ENCODE results near the gene EML1. TPM values are rescaled to one million over a fixed set of nuclear protein-coding genes. Genes with fewer than 3 reads are reported as not detected.

EML1 gene
- total RNA-seq, 4 donors from 2014 or later, result 11.0 to 57.5 (median 24.5) TPM

DNA sequence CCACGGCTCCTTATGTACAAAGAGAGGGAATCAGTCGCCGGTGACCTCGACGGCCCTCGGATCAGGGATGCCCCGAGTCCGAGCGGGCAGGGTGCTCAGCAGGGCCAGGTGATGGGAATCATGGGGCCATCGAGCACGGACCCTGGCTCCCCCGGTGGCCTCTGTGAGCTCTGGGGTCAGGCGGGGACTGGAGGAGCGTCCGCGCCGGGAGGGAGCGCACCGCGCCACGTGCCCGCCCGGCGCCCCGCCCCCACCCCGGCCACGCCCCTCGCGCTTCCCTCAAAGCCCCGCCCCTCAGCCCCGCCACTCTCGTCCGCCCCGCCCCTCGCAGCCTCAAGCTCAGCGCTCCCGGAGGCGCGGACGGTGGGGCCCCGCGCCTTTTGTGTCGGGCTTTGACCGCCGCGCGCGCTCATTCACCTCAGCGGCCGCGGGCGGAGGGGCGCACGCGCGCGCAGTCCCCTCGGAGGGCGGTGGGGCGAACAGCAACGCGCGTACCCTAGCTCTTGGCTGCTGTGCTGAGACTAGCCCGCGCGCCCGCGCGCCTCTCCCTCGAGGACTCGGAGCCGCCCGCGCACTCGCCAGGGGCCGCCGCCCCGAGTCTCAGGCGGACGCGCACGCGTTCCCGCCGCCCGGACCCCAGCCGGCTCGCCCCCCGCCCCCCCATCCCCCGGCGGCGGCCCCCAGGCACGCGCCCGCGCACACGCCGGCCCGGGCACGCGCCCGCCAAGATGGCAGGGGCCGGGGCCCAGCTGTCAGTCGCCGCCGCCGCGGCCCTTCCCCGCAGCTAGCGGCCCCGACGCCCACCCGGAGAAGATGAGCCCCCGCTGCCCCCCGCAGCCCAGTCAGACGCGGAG lies 178.1 kb downstream of the EML1 start:
- TF ChIP-seq, protein P1, sequence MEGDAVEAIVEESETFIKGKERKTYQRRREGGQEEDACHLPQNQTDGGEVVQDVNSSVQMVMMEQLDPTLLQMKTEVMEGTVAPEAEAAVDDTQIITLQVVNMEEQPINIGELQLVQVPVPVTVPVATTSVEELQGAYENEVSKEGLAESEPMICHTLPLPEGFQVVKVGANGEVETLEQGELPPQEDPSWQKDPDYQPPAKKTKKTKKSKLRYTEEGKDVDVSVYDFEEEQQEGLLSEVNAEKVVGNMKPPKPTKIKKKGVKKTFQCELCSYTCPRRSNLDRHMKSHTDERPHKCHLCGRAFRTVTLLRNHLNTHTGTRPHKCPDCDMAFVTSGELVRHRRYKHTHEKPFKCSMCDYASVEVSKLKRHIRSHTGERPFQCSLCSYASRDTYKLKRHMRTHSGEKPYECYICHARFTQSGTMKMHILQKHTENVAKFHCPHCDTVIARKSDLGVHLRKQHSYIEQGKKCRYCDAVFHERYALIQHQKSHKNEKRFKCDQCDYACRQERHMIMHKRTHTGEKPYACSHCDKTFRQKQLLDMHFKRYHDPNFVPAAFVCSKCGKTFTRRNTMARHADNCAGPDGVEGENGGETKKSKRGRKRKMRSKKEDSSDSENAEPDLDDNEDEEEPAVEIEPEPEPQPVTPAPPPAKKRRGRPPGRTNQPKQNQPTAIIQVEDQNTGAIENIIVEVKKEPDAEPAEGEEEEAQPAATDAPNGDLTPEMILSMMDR (IDR thresholded peaks at IDR 0.05; ENCODE audit: low read depth), result no peak

DNA sequence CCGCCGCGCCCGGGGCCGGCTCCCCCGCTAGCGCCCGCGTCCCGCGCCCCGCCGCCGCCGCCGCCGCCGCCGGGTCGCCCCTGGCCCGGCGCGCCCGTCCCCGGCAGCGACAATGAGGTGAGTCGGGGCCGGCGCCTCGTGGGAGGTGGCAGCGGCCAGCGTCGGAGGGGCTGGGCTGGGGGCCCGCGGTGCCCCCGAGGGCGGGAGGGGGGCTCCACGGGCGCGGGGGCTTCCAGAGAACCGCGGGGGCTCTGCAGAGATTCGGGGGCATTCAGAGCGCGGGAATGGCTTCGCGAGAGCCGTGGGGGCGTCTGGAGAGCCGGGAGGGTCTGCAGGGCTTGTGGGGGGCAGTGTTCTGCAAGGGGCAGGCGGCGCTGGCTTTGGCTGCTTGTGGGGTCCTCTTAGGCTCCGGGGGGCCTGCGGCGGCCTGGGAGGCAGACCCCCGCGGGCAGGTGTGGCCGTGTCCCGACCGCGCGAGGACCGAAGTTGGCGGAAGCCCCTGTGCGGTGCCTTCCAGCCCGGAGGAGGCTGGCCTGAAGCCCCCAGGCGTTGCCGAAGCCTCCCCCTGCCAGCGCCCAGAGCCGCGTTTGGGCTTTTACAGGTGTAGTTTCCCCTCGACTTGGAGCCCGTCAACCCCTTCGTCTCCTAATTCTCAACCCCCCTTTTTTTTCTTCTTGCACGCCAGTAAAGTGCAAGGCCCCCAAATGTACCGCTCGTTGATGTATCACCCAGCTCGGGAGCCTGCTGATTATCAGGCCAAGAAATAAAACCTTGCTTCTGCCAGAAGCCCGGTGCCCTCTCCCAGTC lies 178.9 kb downstream of the EML1 start:
- TF ChIP-seq, protein P1 (IDR thresholded peaks at IDR 0.05; ENCODE audit: low read depth), result no peak

DNA sequence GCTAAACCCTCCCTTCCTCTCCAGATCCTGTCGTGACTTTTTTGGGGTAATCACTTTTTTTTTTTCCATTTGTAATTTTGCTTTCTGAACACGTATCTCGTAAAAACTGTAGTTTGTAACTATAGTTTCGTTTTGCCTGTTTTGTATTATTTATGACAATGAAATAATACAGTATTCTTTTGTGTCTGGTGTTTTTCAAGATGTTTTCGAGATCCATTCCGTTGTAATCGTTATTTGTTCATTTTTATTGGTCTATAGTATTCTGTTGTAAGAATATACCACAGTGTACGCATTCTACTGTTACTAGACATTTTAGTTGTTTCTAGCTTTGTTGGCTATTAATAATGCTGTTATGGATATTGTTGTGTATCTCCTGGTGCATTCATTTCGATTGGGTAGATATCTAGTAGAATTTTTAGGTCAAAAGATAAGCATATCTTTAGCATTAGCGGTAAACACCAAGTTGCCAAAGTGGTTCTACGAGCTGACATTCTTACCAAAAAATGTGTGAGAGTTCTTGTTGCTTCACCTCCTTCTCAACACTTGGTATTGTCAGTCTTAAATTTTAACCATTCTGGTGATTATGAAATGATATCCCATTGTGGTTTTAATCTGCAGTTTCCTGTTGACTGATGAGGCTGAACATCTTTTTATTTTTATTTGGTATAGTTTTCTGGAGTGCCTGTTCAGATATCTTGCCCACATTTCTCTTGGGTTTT lies 179.7 kb downstream of the EML1 start:
- TF ChIP-seq, protein P1 (IDR thresholded peaks at IDR 0.05; ENCODE audit: low read depth), result no peak

DNA sequence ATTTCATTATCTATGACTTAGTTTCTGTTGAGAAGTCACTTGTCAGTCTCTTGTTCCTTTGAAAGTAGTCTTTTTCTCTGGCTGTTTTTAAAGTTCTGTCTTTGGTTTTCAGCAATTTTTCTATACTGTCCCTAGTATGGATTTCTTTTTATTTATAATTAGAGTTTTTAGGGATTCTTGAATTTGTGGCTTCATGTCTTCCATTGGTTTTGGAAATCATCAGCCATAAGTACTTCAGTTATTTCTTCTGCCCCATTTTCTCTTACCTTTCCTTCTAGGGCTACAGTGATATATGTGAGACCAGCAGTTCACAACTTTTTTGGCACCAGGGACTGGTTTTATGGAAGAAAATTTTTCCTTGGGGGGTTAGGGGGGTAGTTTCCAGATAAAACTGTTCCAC lies 182.0 kb downstream of the EML1 start:
- TF ChIP-seq, protein P1 (IDR thresholded peaks at IDR 0.05; ENCODE audit: low read depth), result no peak

DNA sequence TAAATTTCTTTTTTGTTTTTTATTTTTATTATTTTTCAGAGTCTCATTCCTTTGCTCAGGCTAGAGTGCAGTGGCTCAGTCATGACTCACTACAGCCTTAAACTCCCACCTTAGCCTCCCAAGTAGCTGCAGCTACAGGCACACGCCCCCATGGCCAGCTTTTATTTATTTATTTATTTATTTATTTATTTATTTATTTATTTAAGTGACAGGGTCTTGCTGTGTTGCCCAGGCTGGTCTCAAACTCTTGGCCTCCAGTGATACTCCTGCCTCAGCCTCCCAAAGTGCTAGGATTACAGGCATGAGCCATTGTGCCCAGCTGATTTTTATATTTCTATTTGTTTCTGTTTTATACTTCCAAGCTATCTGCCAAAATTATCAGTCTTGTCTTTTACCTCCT lies 182.8 kb downstream of the EML1 start:
- TF ChIP-seq, protein P1 (IDR thresholded peaks at IDR 0.05; ENCODE audit: low read depth), result no peak

DNA sequence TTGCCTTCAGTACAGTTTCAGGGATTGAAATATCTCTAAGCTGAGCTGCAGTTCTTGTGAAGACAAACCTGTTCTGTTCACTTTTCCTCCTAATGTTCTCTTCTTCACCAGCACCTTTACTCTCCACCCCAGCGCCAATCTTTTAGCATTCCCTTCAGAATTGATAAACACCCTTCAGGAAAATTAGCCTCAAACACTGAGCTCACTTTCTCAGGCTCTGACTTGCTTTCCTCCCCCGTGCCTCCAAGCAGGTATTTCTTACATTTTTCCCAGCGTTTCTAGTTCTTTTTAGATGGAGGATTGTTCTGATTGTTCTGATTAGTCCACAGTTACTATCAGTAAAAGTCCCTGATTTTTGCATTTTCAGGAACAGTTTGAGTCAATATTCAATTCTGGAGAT lies 183.5 kb downstream of the EML1 start:
- TF ChIP-seq, protein P1 (IDR thresholded peaks at IDR 0.05; ENCODE audit: low read depth), result no peak

All from subcutaneous adipose tissue (tissue), 4 donors.